ENCODE data around the gene COL15A1. TPM values are rescaled to one million over a fixed set of nuclear protein-coding genes. Genes with fewer than 3 reads are reported as not detected.

Gene COL15A1
- total RNA-seq, 1 experiment from 2014 or later, result not detected

DNA sequence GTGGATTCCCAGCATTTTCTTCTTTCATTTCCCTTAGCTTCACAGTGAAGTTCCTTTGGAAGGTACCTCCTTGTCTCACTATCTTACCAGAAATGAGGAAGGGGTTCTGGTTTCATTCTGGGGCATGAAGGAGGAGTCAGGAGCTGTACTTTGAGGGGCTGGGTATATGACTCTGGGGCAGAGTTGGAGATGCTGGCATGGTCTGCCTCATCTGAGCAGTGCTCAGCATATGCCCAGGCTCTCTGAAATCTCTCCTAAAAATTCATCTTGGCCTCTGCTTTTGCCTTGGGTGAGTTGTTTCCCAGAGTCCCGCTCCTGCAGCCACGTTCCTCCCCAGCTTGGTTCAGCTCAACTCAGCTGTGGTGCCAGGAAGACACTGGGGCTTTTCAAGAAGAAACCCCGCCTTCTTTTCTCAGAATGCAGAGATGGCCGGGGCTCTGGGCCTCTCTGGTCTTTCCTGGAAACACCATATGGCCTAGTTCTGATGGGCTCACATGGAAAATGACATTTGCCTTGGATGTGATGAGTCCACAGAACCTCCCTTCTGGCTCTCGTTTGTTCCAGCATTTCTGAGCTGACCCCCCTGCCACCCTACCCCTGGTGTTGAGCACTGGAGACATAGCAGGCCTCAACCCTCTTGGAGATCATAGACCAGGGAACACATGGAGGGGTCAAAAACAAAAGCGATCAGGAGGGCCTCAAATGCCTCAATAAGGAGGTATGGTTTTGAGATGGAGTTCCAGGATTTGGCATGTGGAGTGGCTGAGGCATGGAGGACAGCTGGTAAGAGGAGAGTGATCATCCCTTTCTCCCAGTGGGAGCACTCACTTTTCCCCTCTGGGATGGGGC, 149.2 kb downstream of the COL15A1 start:
- TF ChIP-seq, protein P1, sequence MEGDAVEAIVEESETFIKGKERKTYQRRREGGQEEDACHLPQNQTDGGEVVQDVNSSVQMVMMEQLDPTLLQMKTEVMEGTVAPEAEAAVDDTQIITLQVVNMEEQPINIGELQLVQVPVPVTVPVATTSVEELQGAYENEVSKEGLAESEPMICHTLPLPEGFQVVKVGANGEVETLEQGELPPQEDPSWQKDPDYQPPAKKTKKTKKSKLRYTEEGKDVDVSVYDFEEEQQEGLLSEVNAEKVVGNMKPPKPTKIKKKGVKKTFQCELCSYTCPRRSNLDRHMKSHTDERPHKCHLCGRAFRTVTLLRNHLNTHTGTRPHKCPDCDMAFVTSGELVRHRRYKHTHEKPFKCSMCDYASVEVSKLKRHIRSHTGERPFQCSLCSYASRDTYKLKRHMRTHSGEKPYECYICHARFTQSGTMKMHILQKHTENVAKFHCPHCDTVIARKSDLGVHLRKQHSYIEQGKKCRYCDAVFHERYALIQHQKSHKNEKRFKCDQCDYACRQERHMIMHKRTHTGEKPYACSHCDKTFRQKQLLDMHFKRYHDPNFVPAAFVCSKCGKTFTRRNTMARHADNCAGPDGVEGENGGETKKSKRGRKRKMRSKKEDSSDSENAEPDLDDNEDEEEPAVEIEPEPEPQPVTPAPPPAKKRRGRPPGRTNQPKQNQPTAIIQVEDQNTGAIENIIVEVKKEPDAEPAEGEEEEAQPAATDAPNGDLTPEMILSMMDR (conservative IDR thresholded peaks at IDR 0.05), result no peak
- no peak overlapping the region for H4K8ac ChIP-seq (replicated peaks; ENCODE audit: insufficient read length, low read depth, low read length)

More for the DNA sequence above, 149.2 kb downstream of the COL15A1 start:
- H2BK20ac ChIP-seq (ENCODE audit: low read depth, low read length, poor library complexity, severe bottlenecking), result no peak overlapping the region
- H3K36me3 Mint-ChIP-seq (ENCODE audit: insufficient read depth in 1 of 3, low read depth in 3 of 3), result peaks cover 2 to 5% (median 5%) of the 10 kb centered on the region in 3 experiments; a peak in 5 of 7 replicates
- H3K18ac ChIP-seq (ENCODE audit: insufficient read length, low read depth, low read length), result no peak overlapping the region
- no peak for DNase-seq
- no peaks in the 10 kb centered on the region for H3K27me3 ChIP-seq (ENCODE audit: insufficient read depth, low read length)
- peaks cover 8% of the 10 kb centered on the region for H3K27me3 Mint-ChIP-seq (ENCODE audit: low read depth)
- H3K27ac Mint-ChIP-seq, result no peak overlapping the region
- H3K23ac ChIP-seq (ENCODE audit: insufficient read length, low read depth, low read length), result no peak overlapping the region
- no peak overlapping the region for H3K27ac ChIP-seq (ENCODE audit: insufficient read length, low read depth, low read length)
- no peak overlapping the region for H3K56ac ChIP-seq (ENCODE audit: insufficient read length, low read depth, low read length)
- peaks cover 13 to 17% of the 10 kb centered on the region in 2 experiments for H3K4me1 Mint-ChIP-seq
- no peak overlapping the region for H2AFZ ChIP-seq (ENCODE audit: low read length)
- WGBS (ENCODE audit: extremely low coverage, insufficient read length, low lambda C conversion rate), result no CpG with 5 or more reads among the region's 6 CpGs
- H3K14ac ChIP-seq (ENCODE audit: insufficient read depth, low read length), result no peak overlapping the region
- H3K4me1 ChIP-seq (ENCODE audit: insufficient read depth, low read length), result peaks cover 2% of the 10 kb centered on the region; the same call in 1 of the 2 replicates
- H3K9me3 ChIP-seq (ENCODE audit: control insufficient read depth, low read depth, low read length), result peaks cover 8% of the 10 kb centered on the region
- no peaks in the 10 kb centered on the region for H4K20me1 ChIP-seq (ENCODE audit: control insufficient read depth, insufficient read depth, insufficient read length)
- no peak overlapping the region for H2BK15ac ChIP-seq (ENCODE audit: low read depth, low read length)
- H3K4ac ChIP-seq (ENCODE audit: low read depth, low read length), result no peak overlapping the region
- H3K4me2 ChIP-seq (ENCODE audit: insufficient read depth, insufficient read length, low read length), result no peak overlapping the region
- peaks cover 13 to 17% of the 10 kb centered on the region in 2 experiments for H3K9me3 Mint-ChIP-seq
- H3T11ph ChIP-seq (ENCODE audit: low read length), result no peak overlapping the region
- no peaks in the 10 kb centered on the region for H3K79me2 ChIP-seq (ENCODE audit: insufficient read depth, low read length)
- no peak overlapping the region for H3K9ac ChIP-seq (ENCODE audit: extremely low read depth, insufficient read length, low read length)
- no peak overlapping the region for H2BK120ac ChIP-seq (ENCODE audit: low read depth, low read length, poor library complexity, severe bottlenecking)
- H3K79me1 ChIP-seq (ENCODE audit: insufficient read depth, low read depth, low read length, poor library complexity, severe bottlenecking), result no peaks in the 10 kb centered on the region
- H3K23me2 ChIP-seq (ENCODE audit: insufficient read length, low read depth, low read length, poor library complexity, severe bottlenecking), result no peaks in the 10 kb centered on the region
- H4K91ac ChIP-seq (ENCODE audit: insufficient read length, low read depth, low read length), result no peak overlapping the region
- no peak overlapping the region for H4K5ac ChIP-seq (ENCODE audit: insufficient read length, low read depth, low read length)
- H2BK5ac ChIP-seq (ENCODE audit: insufficient read length, low read length), result no peak overlapping the region
- H2BK12ac ChIP-seq (ENCODE audit: insufficient read length, low read depth, low read length), result no peak overlapping the region
- no peak overlapping the region; a peak in 2 of 5 replicates for H3K4me3 Mint-ChIP-seq
- H2AK5ac ChIP-seq (ENCODE audit: insufficient read length, low read length), result no peak overlapping the region
